ENCODE measurements around the gene PTPRQ. TPM values are rescaled to one million over a fixed set of nuclear protein-coding genes. Genes with fewer than 3 reads are reported as not detected.
"Not testable (repeated sequence)": the region's sequence is repeated elsewhere in the genome, so short reads cannot be mapped to it uniquely, and the experiment has no call there.

The PTPRQ gene
- total RNA-seq, 6 experiments from 2014 or later, result 0.12 to 0.81 (median 0.22) TPM; not detected in 1

- H3K27ac ChIP-seq, result no peak overlapping the region
- 69% methylated on average over 1 of the region's 1 CpG for WGBS (ENCODE audit: insufficient coverage, low coverage, low lambda C conversion rate, missing lambda C conversion rate)
- no peaks in the 10 kb centered on the region for H3K27me3 ChIP-seq
- H3K9me3 ChIP-seq, result no peaks in the 10 kb centered on the region
- DNase-seq (no peak), ATAC-seq (no peak)
- no peak overlapping the region for H3K4me3 ChIP-seq
- H3K4me1 ChIP-seq, result no peaks in the 10 kb centered on the region
- H3K36me3 ChIP-seq, result no peaks in the 10 kb centered on the region
- TF ChIP-seq POLR2A (IDR thresholded peaks at IDR 0.05), result no peak
- TF ChIP-seq, protein P1, sequence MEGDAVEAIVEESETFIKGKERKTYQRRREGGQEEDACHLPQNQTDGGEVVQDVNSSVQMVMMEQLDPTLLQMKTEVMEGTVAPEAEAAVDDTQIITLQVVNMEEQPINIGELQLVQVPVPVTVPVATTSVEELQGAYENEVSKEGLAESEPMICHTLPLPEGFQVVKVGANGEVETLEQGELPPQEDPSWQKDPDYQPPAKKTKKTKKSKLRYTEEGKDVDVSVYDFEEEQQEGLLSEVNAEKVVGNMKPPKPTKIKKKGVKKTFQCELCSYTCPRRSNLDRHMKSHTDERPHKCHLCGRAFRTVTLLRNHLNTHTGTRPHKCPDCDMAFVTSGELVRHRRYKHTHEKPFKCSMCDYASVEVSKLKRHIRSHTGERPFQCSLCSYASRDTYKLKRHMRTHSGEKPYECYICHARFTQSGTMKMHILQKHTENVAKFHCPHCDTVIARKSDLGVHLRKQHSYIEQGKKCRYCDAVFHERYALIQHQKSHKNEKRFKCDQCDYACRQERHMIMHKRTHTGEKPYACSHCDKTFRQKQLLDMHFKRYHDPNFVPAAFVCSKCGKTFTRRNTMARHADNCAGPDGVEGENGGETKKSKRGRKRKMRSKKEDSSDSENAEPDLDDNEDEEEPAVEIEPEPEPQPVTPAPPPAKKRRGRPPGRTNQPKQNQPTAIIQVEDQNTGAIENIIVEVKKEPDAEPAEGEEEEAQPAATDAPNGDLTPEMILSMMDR (IDR thresholded peaks at IDR 0.05), result no peak
- intact Hi-C loops (cut with DNase I), result no loop called here
These were observed 25.6 kb downstream of the PTPRQ start for GRCh38 chr12:80469681-80470080.

- DNase-seq, result no peak
- Histone ChIP-seq H3K4me3 (no peak overlapping the region), H3K36me3 (no peaks in the 10 kb centered on the region), H3K4me1 (no peaks in the 10 kb centered on the region), H3K27me3 (no peaks in the 10 kb centered on the region), H3K9me3 (no peaks in the 10 kb centered on the region), H3K27ac (no peak overlapping the region)
- intact Hi-C loops (cut with DNase I), result no loop called here
- WGBS (ENCODE audit: insufficient coverage, low coverage, low lambda C conversion rate, missing lambda C conversion rate), result 100% methylated on average over 1 of the region's 1 CpG
- ATAC-seq, result no peak
- TF ChIP-seq, protein P1 (IDR thresholded peaks at IDR 0.05), result no peak
- TF ChIP-seq POLR2A (IDR thresholded peaks at IDR 0.05), result no peak
These were observed 26.4 kb downstream of the PTPRQ start for GRCh38 chr12:80470403-80470802.

- no peak for ATAC-seq
- no peaks in the 10 kb centered on the region for H3K27me3 ChIP-seq
- intact Hi-C loops (cut with DNase I), result no loop called here
- no peak overlapping the region for H3K4me3 ChIP-seq
- H3K9me3 ChIP-seq, result no peaks in the 10 kb centered on the region
- no peaks in the 10 kb centered on the region for H3K36me3 ChIP-seq
- DNase-seq, result no peak
- H3K4me1 ChIP-seq, result no peaks in the 10 kb centered on the region
- TF ChIP-seq, protein P1 (IDR thresholded peaks at IDR 0.05), result no peak
- no peak for TF ChIP-seq POLR2A (IDR thresholded peaks at IDR 0.05)
- H3K27ac ChIP-seq, result no peak overlapping the region
These were observed 28.2 kb downstream of the PTPRQ start for GRCh38 chr12:80472236-80472635.

GRCh38 chr12:80472911-80473500, 29.0 kb downstream of the PTPRQ start:
- Histone ChIP-seq H3K27me3 (no peaks in the 10 kb centered on the region), H3K4me3 (no peak overlapping the region), H3K9me3 (no peaks in the 10 kb centered on the region), H3K36me3 (no peaks in the 10 kb centered on the region), H3K4me1 (no peaks in the 10 kb centered on the region), H3K27ac (no peak overlapping the region)
- no peak for DNase-seq
- ATAC-seq, result peak; percentile 82 to 92 (median 86)
- 3% methylated on average over 4 of the region's 4 CpGs for WGBS (ENCODE audit: insufficient coverage, low coverage, low lambda C conversion rate, missing lambda C conversion rate)
- intact Hi-C loops (cut with DNase I), result no loop called here
- no peak for TF ChIP-seq POLR2A (IDR thresholded peaks at IDR 0.05)
- TF ChIP-seq, protein P1 (IDR thresholded peaks at IDR 0.05), result peak; percentile 22 to 71 (median 40)

- H3K9me3 ChIP-seq; H3K4me3 ChIP-seq; H3K27me3 ChIP-seq; ATAC-seq; DNase-seq; H3K4me1 ChIP-seq; H3K27ac ChIP-seq; H3K36me3 ChIP-seq; intact Hi-C loops (cut with DNase I): not testable (repeated sequence)
- 84% methylated on average over 16 of the region's 31 CpGs for WGBS (ENCODE audit: insufficient coverage, low coverage, low lambda C conversion rate, missing lambda C conversion rate)
These were observed 33.6 kb downstream of the PTPRQ start for GRCh38 chr12:80477521-80478145.

All from right lobe of liver (tissue), 6 donors.